OCI-LY1 (cell line): ENCODE results near the gene CITED1.

Experiments used
- H2AFZ ChIP-seq: fragments of 200-600 bp; sonication (generic), shearing (Covaris generic); 2 replicates; pipeline ENCODE4 v1.6.0; 2014; ENCODE audit warnings: antibody characterized with exemption, mild to moderate bottlenecking, low read length
- H3F3A ChIP-seq: fragments of 200-600 bp; sonication (generic), shearing (Covaris generic); 2 replicates; pipeline ENCODE4 v1.6.0; 2014; ENCODE audit warnings: mild to moderate bottlenecking, antibody characterized with exemption, low read length, moderate library complexity; ENCODE audit not compliant: insufficient read depth
- H3K27ac ChIP-seq: fragments of 200-600 bp; sonication (generic); 2 replicates; pipeline ENCODE4 v1.5.1; 2014; ENCODE audit warnings: low read length, mixed run types, mild to moderate bottlenecking, low read depth; ENCODE audit not compliant: poor library complexity, severe bottlenecking
- H3K27me3 ChIP-seq: fragments of 200-600 bp; sonication (generic); 2 replicates; pipeline ENCODE4 v1.6.0; 2014; ENCODE audit warnings: antibody characterized with exemption, mild to moderate bottlenecking, low read length, moderate library complexity; ENCODE audit not compliant: insufficient read depth
- H3K36me3 ChIP-seq: fragments of 200-600 bp; sonication (generic); 2 replicates; pipeline ENCODE4 v1.6.1; 2014; ENCODE audit warnings: mild to moderate bottlenecking, antibody characterized with exemption, low read length, moderate library complexity, mixed read lengths; ENCODE audit not compliant: insufficient read depth
- H3K4me1 ChIP-seq: fragments of 200-600 bp; sonication (generic); 2 replicates; pipeline ENCODE4 v1.5.1; 2014; ENCODE audit warnings: mild to moderate bottlenecking, low read length, moderate library complexity; ENCODE audit not compliant: insufficient read depth, severe bottlenecking
- H3K4me2 ChIP-seq: fragments of 200-600 bp; sonication (generic), shearing (Covaris generic); 2 replicates; pipeline ENCODE4 v1.6.1; 2014; ENCODE audit warnings: low read length
- H3K4me3 ChIP-seq: fragments of 200-600 bp; sonication (generic); 2 replicates; pipeline ENCODE4 v1.5.1; 2014; ENCODE audit warnings: low read length, low read depth, mild to moderate bottlenecking, mixed read lengths; ENCODE audit not compliant: poor library complexity, severe bottlenecking
- H3K79me2 ChIP-seq: fragments of 200-600 bp; shearing (Covaris generic); 2 replicates; pipeline ENCODE4 v1.6.1; 2016; ENCODE audit warnings: mixed run types, low read length, mixed read lengths; ENCODE audit not compliant: insufficient read depth
- H3K9ac ChIP-seq: fragments of 200-600 bp; sonication (generic), shearing (Covaris generic); 2 replicates; pipeline ENCODE4 v1.6.1; 2014; ENCODE audit warnings: mild to moderate bottlenecking, low read length, mixed read lengths
- H3K9me2 ChIP-seq: fragments of 200-600 bp; sonication (generic), shearing (Covaris generic); 2 replicates; pipeline ENCODE4 v1.6.1; 2014; ENCODE audit warnings: low read depth, mild to moderate bottlenecking, low read length, mixed read lengths
- H3K9me3 ChIP-seq: fragments of 200-600 bp; shearing (Covaris generic); 2 replicates; pipeline ENCODE4 v1.6.1; 2014; ENCODE audit warnings: low read length, mixed read lengths
- H4K20me1 ChIP-seq: fragments of 200-600 bp; sonication (generic), shearing (Covaris generic); 2 replicates; pipeline ENCODE4 v1.6.0; 2016; ENCODE audit warnings: mild to moderate bottlenecking, low read length; ENCODE audit not compliant: insufficient read depth
- CTCF ChIP-seq: fragments of 200-600 bp; sonication (generic), shearing (Covaris generic); IDR thresholded peaks from 2 replicates; pipeline ENCODE4 v1.5.1; 2017; ENCODE audit warnings: mild to moderate bottlenecking, antibody characterized with exemption, low read length, moderate library complexity, mixed read lengths
- EZH2 ChIP-seq: fragments of 200-600 bp; sonication (generic), shearing (Covaris generic); IDR thresholded peaks from 2 replicates; pipeline ENCODE4 v1.8.0; 2017; ENCODE audit warnings: borderline replicate concordance, mixed run types, mild to moderate bottlenecking, antibody characterized with exemption, low read length, moderate library complexity, mixed read lengths

CITED1 gene

GRCh38 chrX:72255445-72255844, 50.3 kb downstream of the CITED1 start:
- Histone ChIP-seq H3K27ac (no peak overlapping the region), H3K4me1 (no peaks in the 10 kb centered on the region), H3K4me3 (no peak overlapping the region), H3K27me3 (no peaks in the 10 kb centered on the region), H4K20me1 (no peaks in the 10 kb centered on the region), H2AFZ (no peak overlapping the region), H3K79me2 (no peaks in the 10 kb centered on the region), H3K9ac (no peak overlapping the region), H3K9me3 (no peaks in the 10 kb centered on the region), H3F3A (no peaks in the 10 kb centered on the region), H3K36me3 (no peaks in the 10 kb centered on the region), H3K4me2 (no peak overlapping the region), H3K9me2 (no peaks in the 10 kb centered on the region)
- TF ChIP-seq CTCF (no peak), EZH2 (no peak)

- Histone ChIP-seq H2AFZ (no peak overlapping the region), H3K27ac (no peak overlapping the region), H3K9ac (no peak overlapping the region), H3K4me1 (no peaks in the 10 kb centered on the region), H3K9me2 (no peaks in the 10 kb centered on the region), H3K4me2 (no peak overlapping the region), H4K20me1 (no peaks in the 10 kb centered on the region), H3K9me3 (no peaks in the 10 kb centered on the region), H3K4me3 (no peak overlapping the region), H3K36me3 (no peaks in the 10 kb centered on the region), H3K27me3 (no peaks in the 10 kb centered on the region), H3K79me2 (no peaks in the 10 kb centered on the region), H3F3A (no peaks in the 10 kb centered on the region)
- TF ChIP-seq EZH2, result no peak
- no peak for TF ChIP-seq CTCF
Observed at GRCh38 chrX:72254816-72255215, 50.9 kb downstream of the CITED1 start.

GRCh38 chrX:72253686-72254085, 52.0 kb downstream of the CITED1 start:
- H2AFZ ChIP-seq, result no peak overlapping the region
- H3K79me2 ChIP-seq, result no peaks in the 10 kb centered on the region
- no peaks in the 10 kb centered on the region for H3F3A ChIP-seq
- no peak overlapping the region for H3K4me2 ChIP-seq
- H4K20me1 ChIP-seq, result no peaks in the 10 kb centered on the region
- no peak overlapping the region for H3K4me3 ChIP-seq
- H3K4me1 ChIP-seq, result no peaks in the 10 kb centered on the region
- TF ChIP-seq EZH2 (no peak), CTCF (no peak)
- H3K27me3 ChIP-seq, result no peaks in the 10 kb centered on the region
- H3K36me3 ChIP-seq, result no peaks in the 10 kb centered on the region
- H3K27ac ChIP-seq, result no peak overlapping the region
- H3K9ac ChIP-seq, result no peak overlapping the region
- no peaks in the 10 kb centered on the region for H3K9me3 ChIP-seq
- H3K9me2 ChIP-seq, result no peaks in the 10 kb centered on the region
